MM.1S (cell line): ENCODE results near the gene KCTD2.

Experiments used
- CTCF ChIP-seq: fragments of 300-600 bp; sonication (generic); IDR thresholded peaks from 2 replicates; pipeline ENCODE4 v1.5.1; 2016; ENCODE audit warnings: antibody characterized with exemption, low read length, mixed read lengths
- EZH2 ChIP-seq: fragments of 300-600 bp; sonication (generic); optimal IDR thresholded peaks from 2 replicates; pipeline ENCODE3; 2017; ENCODE audit warnings: low read depth, mild to moderate bottlenecking, antibody characterized with exemption, low read length, mixed read lengths
- EZH2phosphoT487 ChIP-seq: fragments of 300-600 bp; sonication (generic); IDR thresholded peaks from 2 replicates; pipeline ENCODE4 v1.6.1; 2018; ENCODE audit warnings: antibody characterized with exemption, low read length

- no peak for TF ChIP-seq CTCF
- TF ChIP-seq EZH2, result no peak
- no peak for TF ChIP-seq EZH2phosphoT487
Observed at GRCh38 chr17:75004371-75004770, 42.7 kb upstream of the KCTD2 start.
